Calu3 (cell line): Measurements from ENCODE around the gene SFSWAP. TPM values are rescaled to one million over a fixed set of nuclear protein-coding genes. Genes with fewer than 3 reads are reported as not detected.
"Not testable (repeated sequence)": the region's sequence is repeated elsewhere in the genome, so short reads cannot be mapped to it uniquely, and the experiment has no call there.

ENCODE experiments used
- BruUV-seq: library from RNA; stranded (reverse); fragments of 400-500 nt; replicated peaks from 2 replicates; lab custom pipeline; 2021; lab: Mats Ljungman, UMichigan
- CTCF ChIA-PET: fragments of 300-600 bp; sonication (Branson Sonifier 250); formaldehyde crosslinking; loops from one replicate; lab custom pipeline; 2022; ENCODE audit warnings: antibody characterized with exemption; lab: Charles Lee
- DNase-seq: peaks from one replicate; pipeline ENCODE4 v3.0.0; 2022
- H3K27ac Mint-ChIP-seq: one replicate; pipeline ENCODE4 v1.8.0; 2022; ENCODE audit warnings: mixed read lengths; ENCODE audit not compliant: unreplicated experiment
- H3K27me3 Mint-ChIP-seq: one replicate; pipeline ENCODE4 v1.8.0; 2022; ENCODE audit warnings: mixed read lengths; ENCODE audit not compliant: unreplicated experiment
- H3K36me3 Mint-ChIP-seq: one replicate; pipeline ENCODE4 v1.8.0; 2022; ENCODE audit warnings: mild to moderate bottlenecking, moderate library complexity, mixed read lengths; ENCODE audit not compliant: insufficient read depth, unreplicated experiment
- H3K4me1 Mint-ChIP-seq: one replicate; pipeline ENCODE4 v1.8.0; 2022; ENCODE audit warnings: mild to moderate bottlenecking, low read depth, mixed read lengths; ENCODE audit not compliant: unreplicated experiment
- H3K4me3 Mint-ChIP-seq: one replicate; pipeline ENCODE4 v1.8.0; 2022; ENCODE audit warnings: mild to moderate bottlenecking, low read depth, moderate library complexity, mixed read lengths; ENCODE audit not compliant: unreplicated experiment
- H3K9me3 Mint-ChIP-seq: one replicate; pipeline ENCODE4 v1.8.0; 2022; ENCODE audit warnings: low read depth, mixed read lengths; ENCODE audit not compliant: unreplicated experiment
- CTCF ChIP-seq: fragments of 200-600 bp; IDR thresholded peaks from one replicate; pipeline ENCODE4 v1.8.0; 2022; ENCODE audit warnings: antibody characterized with exemption; ENCODE audit not compliant: unreplicated experiment
- intact Hi-C: fragments of 100-400 bp; cut with micrococcal nuclease; formaldehyde crosslinking; loops from one replicate; pipeline ENCODE4 v1.10.0; 2022; ENCODE audit not compliant: unreplicated experiment
- total RNA-seq: library from RNA; stranded (reverse); gene quantifications from 2 replicates; pipeline ENCODE4 v1.2.3, GENCODE V29; 2022

SFSWAP gene
- total RNA-seq, 1 experiment from 2014 or later = 68.4 TPM

- H3K27ac Mint-ChIP-seq, H3K4me3 Mint-ChIP-seq, intact Hi-C loops, H3K9me3 Mint-ChIP-seq, DNase-seq, H3K27me3 Mint-ChIP-seq, H3K4me1 Mint-ChIP-seq, CTCF ChIA-PET, BruUV-seq: not testable (repeated sequence)
- peaks cover 69% of the 10 kb centered on the region for H3K36me3 Mint-ChIP-seq
Observed at GRCh38 chr12:131743880-131744279, 33.0 kb downstream of the SFSWAP start.

- H3K27me3 Mint-ChIP-seq, H3K9me3 Mint-ChIP-seq, H3K4me1 Mint-ChIP-seq, H3K27ac Mint-ChIP-seq, CTCF ChIA-PET, intact Hi-C loops, DNase-seq, H3K4me3 Mint-ChIP-seq, BruUV-seq: not testable (repeated sequence)
- peaks cover 64% of the 10 kb centered on the region for H3K36me3 Mint-ChIP-seq
Observed at GRCh38 chr12:131744675-131745074, 33.8 kb downstream of the SFSWAP start.

GRCh38 chr12:131745706-131746105 is 34.8 kb downstream of the SFSWAP start:
- intact Hi-C loops = no loop called here
- H3K9me3 Mint-ChIP-seq = peaks cover 9% of the 10 kb centered on the region
- H3K36me3 Mint-ChIP-seq = peaks cover 60% of the 10 kb centered on the region
- peaks cover 8% of the 10 kb centered on the region for H3K4me1 Mint-ChIP-seq
- BruUV-seq = no TSS peak
- H3K27ac Mint-ChIP-seq = no peak overlapping the region
- CTCF ChIA-PET = no interaction called here
- no peak for DNase-seq
- H3K4me3 Mint-ChIP-seq = no peak overlapping the region
- no peaks in the 10 kb centered on the region for H3K27me3 Mint-ChIP-seq
- TF ChIP-seq CTCF = no peak

GRCh38 chr12:131747276-131748177 is 36.6 kb downstream of the SFSWAP start:
- intact Hi-C loops = no loop called here
- no peak for TF ChIP-seq CTCF
- Mint-ChIP-seq H3K9me3 (peaks cover 5% of the 10 kb centered on the region), H3K27ac (no peak overlapping the region), H3K27me3 (no peaks in the 10 kb centered on the region), H3K4me1 (peaks cover 8% of the 10 kb centered on the region), H3K4me3 (no peak overlapping the region), H3K36me3 (peaks cover 57% of the 10 kb centered on the region)
- CTCF ChIA-PET = interaction anchor here (0.6 kb wide), 1 partner anchor 14 kb away, joined by 4 read pairs; no protein-coding TSS in a partner anchor
- DNase-seq = no peak
- BruUV-seq = no TSS peak

GRCh38 chr12:131749618-131750315 is 38.9 kb downstream of the SFSWAP start:
- H3K36me3 Mint-ChIP-seq = peaks cover 46% of the 10 kb centered on the region
- no peak overlapping the region for H3K27ac Mint-ChIP-seq
- H3K9me3 Mint-ChIP-seq = no peaks in the 10 kb centered on the region
- H3K27me3 Mint-ChIP-seq = no peaks in the 10 kb centered on the region
- H3K4me1 Mint-ChIP-seq = peaks cover 8% of the 10 kb centered on the region
- intact Hi-C loops = no loop called here
- H3K4me3 Mint-ChIP-seq = no peak overlapping the region
- DNase-seq = no peak
- BruUV-seq = no TSS peak
- TF ChIP-seq CTCF = no peak
- CTCF ChIA-PET = interaction anchor here (0.6 kb wide), 1 partner anchor 235 kb away, joined by 3 read pairs; no protein-coding TSS in a partner anchor
